Stimulated activated effector memory CD8-positive, alpha-beta T cell treated with anti-CD3 and anti-CD28 coated beads, Interleukin-12 subunit alpha, Interleukin-12 subunit beta, amount 100 ng/mL, for 72 hours (primary cell): Measurements from ENCODE around the gene ARID3A.
A peak's percentile ranks its signal among the peaks of the same experiment; 100 is the strongest.
"Not testable (repeated sequence)": the region's sequence is repeated elsewhere in the genome, so short reads cannot be mapped to it uniquely, and the experiment has no call there.

Experiments used
- ATAC-seq: fragments of 150-1000 bp; cut with Tn5 transposase; 2 replicates; pipeline ENCODE4 v1.10.0; 2021
- DNase-seq, 2 donors: peaks; one replicate each; pipeline ENCODE4 v3.0.0; 2021 to 2022; ENCODE audit warnings: low spot score in 2 of 2
- H3K27ac Mint-ChIP-seq: one replicate; pipeline ENCODE4 v1.8.0; 2022; ENCODE audit warnings: mild to moderate bottlenecking, mixed read lengths
- H3K36me3 Mint-ChIP-seq: one replicate; pipeline ENCODE4 v1.8.0; 2022; ENCODE audit warnings: mild to moderate bottlenecking, mixed read lengths
- H3K4me1 Mint-ChIP-seq: one replicate; pipeline ENCODE4 v1.8.0; 2022; ENCODE audit warnings: mixed read lengths
- H3K4me3 Mint-ChIP-seq: one replicate; pipeline ENCODE4 v1.8.0; 2022; ENCODE audit warnings: mild to moderate bottlenecking, mixed read lengths
- H3K9me3 Mint-ChIP-seq: one replicate; pipeline ENCODE4 v1.8.0; 2022; ENCODE audit warnings: mixed read lengths

Gene ARID3A

GRCh38 chr19:888581-889385 is 37.1 kb upstream of the ARID3A start:
- ATAC-seq (no peak), DNase-seq (no peak)
- Mint-ChIP-seq H3K4me3 (no peak overlapping the region), H3K4me1 (peaks cover 19% of the 10 kb centered on the region), H3K9me3 (no peaks in the 10 kb centered on the region), H3K36me3 (peaks cover 61% of the 10 kb centered on the region), H3K27ac (no peak overlapping the region)

GRCh38 chr19:889662-890295 is 36.1 kb upstream of the ARID3A start:
- H3K27ac Mint-ChIP-seq, result no peak overlapping the region
- peaks cover 68% of the 10 kb centered on the region for H3K36me3 Mint-ChIP-seq
- H3K4me1 Mint-ChIP-seq, result peaks cover 19% of the 10 kb centered on the region
- H3K4me3 Mint-ChIP-seq, result no peak overlapping the region
- H3K9me3 Mint-ChIP-seq, result no peaks in the 10 kb centered on the region
- DNase-seq (no peak), ATAC-seq (no peak)

GRCh38 chr19:890831-891230 is 35.0 kb upstream of the ARID3A start:
- ATAC-seq (no peak), DNase-seq (no peak)
- Mint-ChIP-seq H3K36me3 (peaks cover 60% of the 10 kb centered on the region), H3K9me3 (no peaks in the 10 kb centered on the region), H3K4me1 (peaks cover 19% of the 10 kb centered on the region), H3K4me3 (peak overlapping the region; percentile 68), H3K27ac (peak overlapping the region; percentile 72)

- peak overlapping the region; percentile 87 for H3K4me3 Mint-ChIP-seq
- H3K4me1 Mint-ChIP-seq, result peaks cover 24% of the 10 kb centered on the region
- not testable (repeated sequence) for H3K9me3 Mint-ChIP-seq, DNase-seq, ATAC-seq
- peaks cover 66% of the 10 kb centered on the region for H3K36me3 Mint-ChIP-seq
- H3K27ac Mint-ChIP-seq, result peak overlapping the region; percentile 100
Observed at GRCh38 chr19:891421-892200, 34.2 kb upstream of the ARID3A start.

- peaks cover 28% of the 10 kb centered on the region for H3K4me1 Mint-ChIP-seq
- H3K36me3 Mint-ChIP-seq, result peaks cover 66% of the 10 kb centered on the region
- peak; percentile 44 for ATAC-seq
- no peak for DNase-seq
- peak overlapping the region; percentile 87 for H3K4me3 Mint-ChIP-seq
- H3K9me3 Mint-ChIP-seq, result no peaks in the 10 kb centered on the region
- H3K27ac Mint-ChIP-seq, result peak overlapping the region; percentile 100
Observed at GRCh38 chr19:892243-892893, 33.5 kb upstream of the ARID3A start.

GRCh38 chr19:892894-893689 is 32.7 kb upstream of the ARID3A start, which contains the start of the genes MED16 and RNU6-9:
TSS of gene MED16 (minus strand) at chr19:893187. CDS start at chr19:891131, 2,056 bp downstream.
TSS of gene RNU6-9 (plus strand) at chr19:893484.
- H3K4me3 Mint-ChIP-seq, result peak within 1 kb of the TSS; percentile 87
- DNase-seq (peak; percentile 76 to 93), ATAC-seq (peak; percentile 93)
- peaks cover 68% of the 10 kb centered on the region for H3K36me3 Mint-ChIP-seq
- H3K4me1 Mint-ChIP-seq, result peaks cover 28% of the 10 kb centered on the region
- H3K9me3 Mint-ChIP-seq, result no peaks in the 10 kb centered on the region
- H3K27ac Mint-ChIP-seq, result peak within 1 kb of the TSS; percentile 100

GRCh38 chr19:896434-896833 is 29.4 kb upstream of the ARID3A start:
- H3K9me3 Mint-ChIP-seq, result no peaks in the 10 kb centered on the region
- ATAC-seq (no peak), DNase-seq (no peak)
- peaks cover 50% of the 10 kb centered on the region for H3K36me3 Mint-ChIP-seq
- H3K4me3 Mint-ChIP-seq, result no peak overlapping the region
- peaks cover 21% of the 10 kb centered on the region for H3K4me1 Mint-ChIP-seq
- H3K27ac Mint-ChIP-seq, result peak overlapping the region; percentile 26

- Mint-ChIP-seq H3K4me3 (no peak overlapping the region), H3K9me3 (no peaks in the 10 kb centered on the region), H3K4me1 (peaks cover 20% of the 10 kb centered on the region), H3K36me3 (peaks cover 51% of the 10 kb centered on the region), H3K27ac (peak overlapping the region; percentile 26)
- no peak for ATAC-seq
- DNase-seq, result no peak
Observed at GRCh38 chr19:896999-897398, 28.8 kb upstream of the ARID3A start.

GRCh38 chr19:897442-898039 is 28.3 kb upstream of the ARID3A start:
- no peaks in the 10 kb centered on the region for H3K9me3 Mint-ChIP-seq
- ATAC-seq (no peak), DNase-seq (no peak)
- peaks cover 55% of the 10 kb centered on the region for H3K36me3 Mint-ChIP-seq
- no peak overlapping the region for H3K27ac Mint-ChIP-seq
- H3K4me3 Mint-ChIP-seq, result no peak overlapping the region
- H3K4me1 Mint-ChIP-seq, result peaks cover 15% of the 10 kb centered on the region

GRCh38 chr19:898663-899062 is 27.2 kb upstream of the ARID3A start:
- H3K36me3 Mint-ChIP-seq, result peaks cover 46% of the 10 kb centered on the region

GRCh38 chr19:899336-900042 is 26.3 kb upstream of the ARID3A start:
- Mint-ChIP-seq H3K4me3 (no peak overlapping the region), H3K27ac (no peak overlapping the region), H3K36me3 (peaks cover 42% of the 10 kb centered on the region), H3K4me1 (peaks cover 15% of the 10 kb centered on the region), H3K9me3 (no peaks in the 10 kb centered on the region)
- ATAC-seq, result no peak
- no peak for DNase-seq

More at GRCh38 chr19:898663-899062, 27.2 kb upstream of the ARID3A start:
- ATAC-seq, result peak; percentile 6
- DNase-seq, result no peak
- H3K9me3 Mint-ChIP-seq, result no peaks in the 10 kb centered on the region
- peaks cover 9% of the 10 kb centered on the region for H3K4me1 Mint-ChIP-seq
- H3K4me3 Mint-ChIP-seq, result no peak overlapping the region
- no peak overlapping the region for H3K27ac Mint-ChIP-seq

GRCh38 chr19:900043-900301 is 25.9 kb upstream of the ARID3A start:
- H3K4me3 Mint-ChIP-seq, result no peak overlapping the region
- ATAC-seq (peak; percentile 4), DNase-seq (no peak)
- peaks cover 46% of the 10 kb centered on the region for H3K36me3 Mint-ChIP-seq
- H3K4me1 Mint-ChIP-seq, result peaks cover 16% of the 10 kb centered on the region
- H3K9me3 Mint-ChIP-seq, result no peaks in the 10 kb centered on the region
- H3K27ac Mint-ChIP-seq, result no peak overlapping the region

GRCh38 chr19:900302-901111 is 25.3 kb upstream of the ARID3A start:
- H3K27ac Mint-ChIP-seq, result no peak overlapping the region
- peaks cover 16% of the 10 kb centered on the region for H3K4me1 Mint-ChIP-seq
- no peak overlapping the region for H3K4me3 Mint-ChIP-seq
- peak; percentile 53 for ATAC-seq
- no peak for DNase-seq
- H3K9me3 Mint-ChIP-seq, result no peaks in the 10 kb centered on the region
- H3K36me3 Mint-ChIP-seq, result peaks cover 51% of the 10 kb centered on the region
